Erythroblast (primary cell): ENCODE measurements around the gene ZNF423.

Experiments used
- GATA1 ChIP-seq: IDR thresholded peaks from 2 replicates; pipeline ENCODE4 v1.6.1; 2011; ENCODE audit warnings: low read depth, mild to moderate bottlenecking, control low read depth, low read length, moderate library complexity
- POLR2A ChIP-seq: IDR thresholded peaks from 2 replicates; pipeline ENCODE4 v1.6.1; 2011; ENCODE audit warnings: mild to moderate bottlenecking, low read length

DNA sequence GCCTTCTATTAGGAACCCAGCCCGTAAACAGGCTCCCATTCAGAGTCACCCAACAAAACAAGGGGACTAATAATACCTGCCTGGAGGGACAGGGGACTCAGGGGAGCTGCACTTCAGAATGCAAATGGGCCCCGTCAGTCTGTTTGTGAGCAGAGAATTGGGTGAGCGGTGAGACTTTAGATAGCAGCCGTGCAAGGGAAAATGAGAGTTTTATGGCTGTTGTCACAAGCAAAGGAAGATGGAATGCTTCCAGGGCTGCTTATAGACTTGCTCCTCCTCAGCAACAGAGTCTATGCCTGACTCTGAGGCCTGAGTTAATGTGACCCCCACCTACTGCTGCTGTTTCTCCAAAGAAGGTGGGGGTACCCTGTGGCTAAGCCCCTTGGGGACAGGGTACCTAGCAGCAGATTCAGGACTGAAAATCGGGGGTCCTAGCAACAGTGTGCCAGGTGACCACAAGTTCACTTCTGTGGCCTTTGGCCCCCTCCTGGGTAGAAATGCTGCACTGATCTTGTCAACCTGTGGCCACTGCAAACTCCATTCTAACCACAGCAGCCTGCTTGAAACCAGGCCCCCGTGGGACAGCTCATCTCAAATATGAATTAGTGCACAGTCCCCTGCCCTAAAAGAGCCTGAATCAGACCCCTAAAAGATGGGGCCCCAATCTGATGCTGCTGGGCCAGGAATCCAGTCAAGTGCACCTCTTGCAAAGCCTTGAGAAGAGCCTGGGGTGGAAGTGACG lies 355.9 kb downstream of the ZNF423 start:
- TF ChIP-seq POLR2A = no peak
- TF ChIP-seq GATA1 = no peak
